Measurements from ENCODE around the gene LEFTY1.

LEFTY1 gene

GRCh38 chr1:225887030-225887314 is 2.0 kb downstream of the LEFTY1 start:
- Histone ChIP-seq H3K27ac (ENCODE audit: low read depth, low read length) (no peak overlapping the region), H3K9ac (ENCODE audit: low read depth, low read length) (no peak overlapping the region), H3K9me3 (ENCODE audit: insufficient read depth, low read depth, low read length) (no peaks in the 10 kb centered on the region), H3K36me3 (ENCODE audit: insufficient read depth, low read length) (0 out of 2 replicates have a peak, but pooled peaks cover 5% of the 10 kb centered on the region), H3K27me3 (ENCODE audit: insufficient read depth, low read length) (peaks cover 53% of the 10 kb centered on the region), H3K4me3 (ENCODE audit: low read length) (peak overlapping the region; percentile 47), H3K4me1 (ENCODE audit: insufficient read depth, low read length) (peaks cover 24% of the 10 kb centered on the region)
- 94% methylated on average over 6 of the region's 7 CpGs for WGBS

GRCh38 chr1:225886159-225887029 is 2.6 kb downstream of the LEFTY1 start:
- Histone ChIP-seq H3K4me1 (ENCODE audit: insufficient read depth, low read length) (peaks cover 26% of the 10 kb centered on the region), H3K9me3 (ENCODE audit: insufficient read depth, low read depth, low read length) (no peaks in the 10 kb centered on the region), H3K27me3 (ENCODE audit: insufficient read depth, low read length) (peaks cover 58% of the 10 kb centered on the region), H3K27ac (ENCODE audit: low read depth, low read length) (no peak overlapping the region), H3K36me3 (ENCODE audit: insufficient read depth, low read length) (0 out of 2 replicates have a peak, but pooled peaks cover 5% of the 10 kb centered on the region), H3K4me3 (ENCODE audit: low read length) (no peak overlapping the region; the same call in 1 of the 2 replicates), H3K9ac (ENCODE audit: low read depth, low read length) (no peak overlapping the region)
- WGBS: 90% methylated on average over 19 of the region's 19 CpGs

GRCh38 chr1:225885336-225885735 is 3.6 kb downstream of the LEFTY1 start:
- H3K4me1 ChIP-seq (ENCODE audit: insufficient read depth, low read length): peaks cover 26% of the 10 kb centered on the region
- H3K27me3 ChIP-seq (ENCODE audit: insufficient read depth, low read length): peaks cover 62% of the 10 kb centered on the region
- H3K9ac ChIP-seq (ENCODE audit: low read depth, low read length): no peak overlapping the region
- H3K4me3 ChIP-seq (ENCODE audit: low read length): no peak overlapping the region
- WGBS: 94% methylated on average over 6 of the region's 6 CpGs
- H3K9me3 ChIP-seq (ENCODE audit: insufficient read depth, low read depth, low read length): no peaks in the 10 kb centered on the region
- H3K27ac ChIP-seq (ENCODE audit: low read depth, low read length): no peak overlapping the region
- H3K36me3 ChIP-seq (ENCODE audit: insufficient read depth, low read length): 0 out of 2 replicates have a peak, but pooled peaks cover 5% of the 10 kb centered on the region

DNA sequence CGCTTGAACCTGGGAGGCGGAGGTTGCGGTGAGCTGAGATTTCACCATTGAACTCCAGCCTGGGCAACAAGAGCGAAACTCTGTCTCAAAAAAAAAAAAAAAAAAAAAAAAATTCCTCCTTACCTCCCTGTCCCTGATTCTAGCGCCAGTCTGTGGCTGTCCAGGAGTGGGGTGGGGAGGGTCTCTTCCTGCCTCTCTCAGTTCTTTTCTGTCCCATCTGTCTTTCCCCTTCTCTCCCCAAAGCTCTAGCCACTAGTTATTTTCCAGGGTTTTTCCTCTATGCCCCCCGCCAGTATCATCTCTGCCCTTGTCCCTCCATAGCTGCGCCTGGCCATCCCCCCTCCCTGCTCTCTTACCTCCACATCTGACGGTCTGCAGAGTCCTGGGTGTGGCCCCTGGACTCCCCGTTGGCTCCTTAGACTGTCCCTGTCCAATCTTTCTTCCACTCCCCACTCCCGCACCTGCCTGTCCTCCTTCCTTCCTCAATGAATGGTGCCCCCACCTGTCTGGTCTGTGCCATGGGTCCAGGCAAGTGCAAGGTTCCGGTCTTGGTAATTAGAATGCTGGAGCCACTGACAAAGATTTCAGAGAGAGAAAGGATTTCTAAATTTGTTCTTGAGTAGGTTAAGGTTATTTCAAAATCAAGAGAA is 5.2 kb downstream of the LEFTY1 start:
- Histone ChIP-seq H3K4me1 (ENCODE audit: insufficient read depth, low read length) (peaks cover 16% of the 10 kb centered on the region), H3K9ac (ENCODE audit: low read depth, low read length) (no peak overlapping the region), H3K27me3 (ENCODE audit: insufficient read depth, low read length) (peaks cover 53% of the 10 kb centered on the region), H3K4me3 (ENCODE audit: low read length) (peak overlapping the region; percentile 90; the same call in 1 of the 2 replicates), H3K27ac (ENCODE audit: low read depth, low read length) (no peak overlapping the region), H3K9me3 (ENCODE audit: insufficient read depth, low read depth, low read length) (no peaks in the 10 kb centered on the region), H3K36me3 (ENCODE audit: insufficient read depth, low read length) (0 out of 2 replicates have a peak, but pooled peaks cover 5% of the 10 kb centered on the region)
- whole genome bisulfite sequencing: 77% methylated on average over 9 of the region's 11 CpGs

GRCh38 chr1:225882694-225883615 is 6.0 kb downstream of the LEFTY1 start:
- Histone ChIP-seq H3K9me3 (ENCODE audit: insufficient read depth, low read depth, low read length) (no peaks in the 10 kb centered on the region), H3K27ac (ENCODE audit: low read depth, low read length) (peak overlapping the region; percentile 76), H3K4me3 (ENCODE audit: low read length) (peak overlapping the region; percentile 90), H3K36me3 (ENCODE audit: insufficient read depth, low read length) (0 out of 2 replicates have a peak, but pooled peaks cover 5% of the 10 kb centered on the region), H3K4me1 (ENCODE audit: insufficient read depth, low read length) (peaks cover 16% of the 10 kb centered on the region), H3K27me3 (ENCODE audit: insufficient read depth, low read length) (peaks cover 45% of the 10 kb centered on the region), H3K9ac (ENCODE audit: low read depth, low read length) (peak overlapping the region; percentile 88)
- whole genome bisulfite sequencing: 8% methylated on average over 63 of the region's 63 CpGs

- Histone ChIP-seq H3K9me3 (ENCODE audit: insufficient read depth, low read depth, low read length) (no peaks in the 10 kb centered on the region), H3K27ac (ENCODE audit: low read depth, low read length) (peak within 1 kb of the TSS; percentile 76), H3K9ac (ENCODE audit: low read depth, low read length) (peak within 1 kb of the TSS; percentile 88), H3K36me3 (ENCODE audit: insufficient read depth, low read length) (peaks cover 8% of the 10 kb centered on the region), H3K4me3 (ENCODE audit: low read length) (peak within 1 kb of the TSS; percentile 90), H3K4me1 (ENCODE audit: insufficient read depth, low read length) (peaks cover 16% of the 10 kb centered on the region), H3K27me3 (ENCODE audit: insufficient read depth, low read length) (peaks cover 39% of the 10 kb centered on the region)
- under 1% methylated on average over 64 of the region's 64 CpGs for WGBS
Measured at GRCh38 chr1:225881959-225882693, 6.8 kb downstream of the LEFTY1 start, which contains the start of gene TMEM63A. TMEM63A (minus strand) TSS chr1:225882380; CDS start chr1:225877580, 4,800 bp downstream.

DNA sequence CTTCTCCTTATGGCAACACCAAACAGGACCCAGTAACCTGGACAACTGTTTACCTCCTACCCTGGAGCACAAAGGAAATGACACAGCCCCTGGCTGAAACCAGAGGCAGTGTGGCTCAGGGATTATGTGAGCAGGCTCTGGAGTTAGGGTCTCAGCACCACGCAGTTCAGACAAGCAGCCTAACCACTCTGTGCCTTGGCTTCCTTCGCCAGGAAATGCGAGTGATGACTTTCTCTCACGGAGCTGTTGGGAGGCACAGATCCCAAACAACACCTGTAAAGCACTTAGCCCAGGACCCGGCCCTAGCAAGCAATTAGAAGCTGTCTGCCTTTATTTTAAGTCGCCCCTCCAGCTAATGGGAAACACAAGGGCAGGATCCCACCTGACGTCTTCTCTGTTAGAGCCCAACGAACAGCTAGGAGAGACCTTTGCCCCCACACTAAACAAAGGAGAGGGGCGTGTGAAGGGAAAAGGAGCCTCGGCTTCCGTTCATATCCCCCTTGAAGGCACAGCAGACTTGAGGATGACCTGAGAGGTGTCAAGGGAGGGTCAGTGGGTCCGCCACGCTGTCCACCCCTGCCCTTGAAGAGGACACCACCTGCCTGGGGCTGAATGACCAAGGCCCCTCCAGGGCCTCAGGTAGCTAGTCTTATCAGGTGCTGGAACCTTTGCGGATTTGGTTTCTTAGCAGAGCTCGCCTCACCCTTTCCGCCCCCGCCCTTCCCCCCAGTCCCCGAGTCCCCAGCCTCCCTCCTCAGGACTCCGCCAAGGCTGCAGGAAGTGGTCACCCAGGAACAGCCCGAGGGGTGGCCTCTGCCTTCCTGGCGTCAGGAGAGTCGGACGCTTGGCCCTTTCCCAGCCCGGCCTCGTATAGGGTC is 7.6 kb downstream of the LEFTY1 start:
- no peaks in the 10 kb centered on the region for H3K9me3 ChIP-seq (ENCODE audit: insufficient read depth, low read depth, low read length)
- H3K27ac ChIP-seq (ENCODE audit: low read depth, low read length): peak overlapping the region; percentile 76
- 3% methylated on average over 25 of the region's 25 CpGs for WGBS
- peaks cover 16% of the 10 kb centered on the region for H3K4me1 ChIP-seq (ENCODE audit: insufficient read depth, low read length)
- H3K27me3 ChIP-seq (ENCODE audit: insufficient read depth, low read length): peaks cover 32% of the 10 kb centered on the region
- peaks cover 10% of the 10 kb centered on the region for H3K36me3 ChIP-seq (ENCODE audit: insufficient read depth, low read length)
- H3K9ac ChIP-seq (ENCODE audit: low read depth, low read length): peak overlapping the region; percentile 88
- peak overlapping the region; percentile 90 for H3K4me3 ChIP-seq (ENCODE audit: low read length)

- Histone ChIP-seq H3K27ac (ENCODE audit: low read depth, low read length) (no peak overlapping the region), H3K4me1 (ENCODE audit: insufficient read depth, low read length) (peaks cover 16% of the 10 kb centered on the region), H3K4me3 (ENCODE audit: low read length) (peak overlapping the region; percentile 90), H3K9me3 (ENCODE audit: insufficient read depth, low read depth, low read length) (no peaks in the 10 kb centered on the region), H3K36me3 (ENCODE audit: insufficient read depth, low read length) (peaks cover 11% of the 10 kb centered on the region), H3K27me3 (ENCODE audit: insufficient read depth, low read length) (peaks cover 29% of the 10 kb centered on the region), H3K9ac (ENCODE audit: low read depth, low read length) (no peak overlapping the region)
- 78% methylated on average over 5 of the region's 5 CpGs for WGBS
Measured at GRCh38 chr1:225880636-225881035, 8.3 kb downstream of the LEFTY1 start.

DNA sequence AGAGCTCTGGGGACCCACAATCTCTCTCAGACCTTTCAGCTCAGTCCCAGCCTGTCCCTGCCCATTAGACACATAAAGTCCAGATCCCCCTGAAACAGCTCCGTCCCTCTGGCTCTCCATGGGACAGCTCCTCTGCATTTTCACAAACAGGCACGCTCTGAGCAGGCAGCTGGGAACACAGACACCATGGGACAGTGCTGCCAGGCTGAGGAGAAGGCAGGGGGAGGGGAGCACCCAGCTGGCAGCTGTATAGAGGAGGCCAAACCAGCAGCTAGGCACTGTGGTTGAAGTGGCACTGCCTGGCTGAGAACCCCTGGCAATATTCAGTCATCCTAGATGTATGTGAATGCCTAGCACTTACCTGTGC is 8.7 kb downstream of the LEFTY1 start:
- Histone ChIP-seq H3K4me3 (ENCODE audit: low read length) (peak overlapping the region; percentile 90; the same call in 1 of the 2 replicates), H3K27ac (ENCODE audit: low read depth, low read length) (no peak overlapping the region), H3K9ac (ENCODE audit: low read depth, low read length) (no peak overlapping the region), H3K9me3 (ENCODE audit: insufficient read depth, low read depth, low read length) (no peaks in the 10 kb centered on the region), H3K27me3 (ENCODE audit: insufficient read depth, low read length) (peaks cover 29% of the 10 kb centered on the region), H3K4me1 (ENCODE audit: insufficient read depth, low read length) (peaks cover 16% of the 10 kb centered on the region), H3K36me3 (ENCODE audit: insufficient read depth, low read length) (peaks cover 13% of the 10 kb centered on the region)
- 73% methylated on average over 2 of the region's 2 CpGs for WGBS
